RWPE2 (cell line): ENCODE data around the gene SLC12A3.
A peak's percentile ranks its signal among the peaks of the same experiment; 100 is the strongest.

Experiments
- ATAC-seq: fragments of 200-7000 bp; cut with Tn5 transposase; 3 replicates; pipeline ENCODE4 v1.9.1; 2021; ENCODE audit warnings: low read depth
- DNase-seq: peaks from one replicate; pipeline ENCODE4 v3.0.0-alpha.2; 2020; ENCODE audit warnings: low spot score
- H3K27ac ChIP-seq: fragments of 450-650 bp; 2 replicates; pipeline ENCODE4 v1.5.1; 2017; ENCODE audit warnings: mild to moderate bottlenecking; ENCODE audit not compliant: poor library complexity, severe bottlenecking
- H3K27me3 ChIP-seq: fragments of 250-450 bp; sonication (Bioruptor Pico); 2 replicates; pipeline ENCODE4 v1.5.1; 2021; ENCODE audit warnings: mild to moderate bottlenecking, moderate library complexity; ENCODE audit not compliant: insufficient read depth, poor library complexity, severe bottlenecking
- H3K36me3 ChIP-seq: fragments of 250-450 bp; sonication (Bioruptor Pico); 2 replicates; pipeline ENCODE4 v1.5.1; 2020; ENCODE audit warnings: low read depth, mild to moderate bottlenecking, moderate library complexity
- H3K4me1 ChIP-seq: fragments of 250-450 bp; sonication (Bioruptor Pico); 2 replicates; pipeline ENCODE4 v1.5.1; 2021; ENCODE audit warnings: mild to moderate bottlenecking, moderate library complexity; ENCODE audit not compliant: insufficient read depth, poor library complexity, severe bottlenecking
- H3K4me3 ChIP-seq: fragments of 250-450 bp; sonication (Bioruptor Pico); 2 replicates; pipeline ENCODE4 v1.5.1; 2021; ENCODE audit warnings: mild to moderate bottlenecking, moderate library complexity; ENCODE audit not compliant: severe bottlenecking
- H3K9me3 ChIP-seq: fragments of 250-450 bp; sonication (Bioruptor Pico); 2 replicates; pipeline ENCODE4 v1.5.1; 2021; ENCODE audit warnings: mild to moderate bottlenecking, moderate library complexity; ENCODE audit not compliant: severe bottlenecking
- TF ChIP-seq, protein P1 (sequence below): fragments of 450-650 bp; IDR thresholded peaks from one replicate; pipeline ENCODE4 v1.5.1; 2017; ENCODE audit warnings: mild to moderate bottlenecking, moderate library complexity; ENCODE audit not compliant: poor library complexity, severe bottlenecking

The SLC12A3 gene

DNA sequence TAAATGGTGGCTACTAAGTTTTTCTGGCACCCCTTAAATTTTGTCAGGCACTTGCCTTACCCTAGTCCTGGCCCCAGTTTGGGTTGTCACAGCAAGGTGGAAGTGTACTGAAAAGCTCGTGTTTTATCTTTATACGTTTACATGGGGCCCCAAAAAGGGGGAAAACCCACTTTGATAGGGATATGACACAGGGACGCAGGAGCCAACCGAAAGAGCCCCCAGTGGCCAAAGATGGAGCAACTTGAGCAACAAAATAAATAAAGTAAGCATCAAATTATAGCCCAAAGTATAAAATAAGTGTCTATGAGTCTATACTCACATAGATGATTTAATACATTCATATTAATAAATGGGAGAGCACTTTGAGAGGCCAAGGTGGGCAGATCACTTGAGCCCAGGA lies 91.7 kb downstream of the SLC12A3 start:
- TF ChIP-seq, protein P1, sequence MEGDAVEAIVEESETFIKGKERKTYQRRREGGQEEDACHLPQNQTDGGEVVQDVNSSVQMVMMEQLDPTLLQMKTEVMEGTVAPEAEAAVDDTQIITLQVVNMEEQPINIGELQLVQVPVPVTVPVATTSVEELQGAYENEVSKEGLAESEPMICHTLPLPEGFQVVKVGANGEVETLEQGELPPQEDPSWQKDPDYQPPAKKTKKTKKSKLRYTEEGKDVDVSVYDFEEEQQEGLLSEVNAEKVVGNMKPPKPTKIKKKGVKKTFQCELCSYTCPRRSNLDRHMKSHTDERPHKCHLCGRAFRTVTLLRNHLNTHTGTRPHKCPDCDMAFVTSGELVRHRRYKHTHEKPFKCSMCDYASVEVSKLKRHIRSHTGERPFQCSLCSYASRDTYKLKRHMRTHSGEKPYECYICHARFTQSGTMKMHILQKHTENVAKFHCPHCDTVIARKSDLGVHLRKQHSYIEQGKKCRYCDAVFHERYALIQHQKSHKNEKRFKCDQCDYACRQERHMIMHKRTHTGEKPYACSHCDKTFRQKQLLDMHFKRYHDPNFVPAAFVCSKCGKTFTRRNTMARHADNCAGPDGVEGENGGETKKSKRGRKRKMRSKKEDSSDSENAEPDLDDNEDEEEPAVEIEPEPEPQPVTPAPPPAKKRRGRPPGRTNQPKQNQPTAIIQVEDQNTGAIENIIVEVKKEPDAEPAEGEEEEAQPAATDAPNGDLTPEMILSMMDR = no peak
- DNase-seq = no peak
- H3K9me3 ChIP-seq = no peaks in the 10 kb centered on the region
- H3K4me3 ChIP-seq = no peak overlapping the region
- H3K36me3 ChIP-seq = no peaks in the 10 kb centered on the region
- ATAC-seq = no peak
- no peaks in the 10 kb centered on the region for H3K4me1 ChIP-seq
- no peaks in the 10 kb centered on the region for H3K27me3 ChIP-seq
- no peak overlapping the region for H3K27ac ChIP-seq

DNA sequence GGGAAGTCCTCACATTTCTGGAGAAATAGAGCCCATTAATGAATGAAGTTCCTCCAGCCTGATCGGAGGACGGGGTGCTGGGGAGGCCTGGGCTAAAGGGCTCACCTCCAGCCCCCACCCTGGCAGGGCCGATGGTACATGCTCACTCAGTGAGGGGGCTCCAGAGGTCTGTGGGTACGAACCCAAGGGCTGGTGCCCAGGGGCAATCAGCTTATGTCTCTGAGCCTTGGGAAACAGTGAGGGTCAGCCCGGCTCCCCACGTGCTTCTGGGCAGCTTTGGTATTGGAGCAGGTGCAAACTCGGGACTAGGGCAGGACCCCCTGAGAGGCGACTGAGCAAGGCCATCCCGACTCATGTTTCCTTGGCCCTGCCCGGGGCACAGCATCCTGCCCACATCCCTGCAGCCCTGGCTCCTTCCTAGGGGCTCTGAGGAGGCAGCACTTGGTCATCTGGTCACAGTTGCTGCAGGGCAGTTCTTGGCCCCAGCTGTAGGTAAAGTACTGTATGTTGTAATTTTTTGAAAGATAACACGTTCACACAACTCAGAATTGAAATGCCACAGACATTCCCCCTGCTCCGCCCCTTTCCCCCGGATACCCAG lies 95.8 kb downstream of the SLC12A3 start:
- DNase-seq (no peak), ATAC-seq (peak; percentile 24; the same call in 1 of the 3 replicates)
- H3K27ac ChIP-seq = no peak overlapping the region
- no peak overlapping the region for H3K4me3 ChIP-seq
- H3K9me3 ChIP-seq = peaks cover 3% of the 10 kb centered on the region
- peaks cover 8% of the 10 kb centered on the region for H3K4me1 ChIP-seq
- H3K36me3 ChIP-seq = no peaks in the 10 kb centered on the region
- TF ChIP-seq, protein P1 = no peak
- H3K27me3 ChIP-seq = no peaks in the 10 kb centered on the region

DNA sequence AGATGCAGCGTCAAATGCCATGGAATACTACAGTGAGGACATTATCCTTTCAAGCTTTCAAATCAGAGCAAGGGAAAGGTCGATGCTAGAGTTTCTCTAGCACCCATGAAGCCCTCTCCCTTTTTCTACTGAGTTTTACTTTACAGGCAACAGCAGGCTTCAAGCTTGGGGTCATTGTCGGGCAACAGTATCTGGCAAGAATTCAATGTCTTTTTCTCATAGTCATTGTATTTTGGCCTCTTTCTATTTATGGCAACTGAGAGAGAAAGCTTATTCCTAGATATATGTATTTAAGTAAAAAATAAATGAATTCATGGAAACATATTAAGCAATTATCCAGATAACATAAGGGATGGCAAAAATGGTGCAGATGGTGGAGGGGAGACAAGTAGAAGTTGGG lies 96.4 kb downstream of the SLC12A3 start:
- Histone ChIP-seq H3K27me3 (no peaks in the 10 kb centered on the region), H3K4me3 (no peak overlapping the region), H3K27ac (no peak overlapping the region), H3K9me3 (peaks cover 3% of the 10 kb centered on the region), H3K36me3 (no peaks in the 10 kb centered on the region), H3K4me1 (peaks cover 8% of the 10 kb centered on the region)
- TF ChIP-seq, protein P1 = no peak
- ATAC-seq (no peak), DNase-seq (no peak)

DNA sequence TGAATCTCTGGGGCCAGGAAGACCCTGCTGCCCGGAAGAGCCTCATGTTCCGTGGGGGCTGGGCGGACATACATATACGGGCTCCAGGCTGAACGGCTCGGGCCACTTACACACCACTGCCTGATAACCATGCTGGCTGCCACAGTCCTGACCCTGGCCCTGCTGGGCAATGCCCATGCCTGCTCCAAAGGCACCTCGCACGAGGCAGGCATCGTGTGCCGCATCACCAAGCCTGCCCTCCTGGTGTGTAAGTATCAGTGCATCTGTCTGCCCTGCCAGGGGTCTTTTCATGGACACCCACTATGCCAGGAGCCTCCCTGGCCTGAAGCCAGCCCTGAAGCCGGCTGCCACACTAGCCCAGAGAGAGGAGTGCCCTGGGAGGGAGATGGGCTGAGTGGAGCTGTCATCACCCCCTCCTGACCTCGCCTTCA lies 96.9 kb downstream of the SLC12A3 start, which contains the start of gene CETP:
Gene CETP (plus strand): TSS at position 100 of the 431 bp plus-strand sequence. CDS start 30 bp downstream, at position 130.
- Histone ChIP-seq H3K4me3 (no peak within 1 kb of the TSS), H3K27me3 (no peaks in the 10 kb centered on the region), H3K27ac (no peak within 1 kb of the TSS), H3K9me3 (peaks cover 3% of the 10 kb centered on the region), H3K4me1 (peaks cover 8% of the 10 kb centered on the region), H3K36me3 (no peaks in the 10 kb centered on the region)
- TF ChIP-seq, protein P1 = no peak
- ATAC-seq (no peak), DNase-seq (no peak)
